ENCODE measurements around the gene CDC20. TPM values are rescaled to one million over a fixed set of nuclear protein-coding genes. Genes with fewer than 3 reads are reported as not detected.

The CDC20 gene
- total RNA-seq, 1 experiment from 2014 or later = 355 TPM

DNA sequence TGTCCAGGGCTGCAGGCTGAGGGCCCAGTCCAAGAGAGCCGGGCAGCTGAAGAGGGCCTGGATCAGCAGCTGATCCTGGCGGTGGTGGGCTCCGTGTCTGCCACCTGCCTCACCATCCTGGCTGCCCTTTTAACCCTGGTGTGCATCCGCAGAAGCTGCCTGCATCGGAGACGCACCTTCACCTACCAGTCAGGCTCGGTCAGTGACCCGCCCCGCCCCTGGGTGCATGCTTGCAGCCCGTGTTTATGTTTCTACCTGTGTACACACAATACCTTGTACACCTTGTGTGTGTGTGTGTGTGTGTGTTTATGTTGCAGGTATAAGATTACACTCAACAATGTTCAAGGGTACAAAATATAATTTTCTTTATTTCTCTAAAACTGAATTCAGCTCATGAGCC, 45.0 kb upstream of the CDC20 start:
- ChIA-PET RAD21 (ENCODE audit: low non-redundant PET in 1 of 2, low total read pairs in 2 of 2, uncharacterized antibody in 2 of 2, unreplicated experiment in 2 of 2) (no interaction called here), POLR2A (no interaction called here), CTCF (no interaction called here)
- Histone ChIP-seq H3K9me2 (ENCODE audit: insufficient read depth) (no peaks in the 10 kb centered on the region), H3K4me2 (ENCODE audit: low read length) (no peak overlapping the region), H3K9me3 (ENCODE audit: control insufficient read depth in 1 of 2, insufficient read depth in 1 of 2, low read depth in 1 of 2, low read length in 2 of 2) (no peaks in the 10 kb centered on the region), H3K79me2 (ENCODE audit: insufficient read depth, low read length) (no peaks in the 10 kb centered on the region), H3K27me3 (ENCODE audit: insufficient read depth, low read length) (no peaks in the 10 kb centered on the region), H4K20me1 (ENCODE audit: insufficient read depth) (no peaks in the 10 kb centered on the region), H3K9ac (ENCODE audit: low read length) (no peak overlapping the region), H3K27ac (ENCODE audit: low read depth, low read length) (no peak overlapping the region), H3K4me3 (replicated peaks in 1 of 2; ENCODE audit: low read depth in 1 of 2, low read length in 2 of 2) (no peak overlapping the region), H3K36me3 (ENCODE audit: control insufficient read depth in 1 of 2, insufficient read depth in 2 of 2, low read length in 2 of 2) (no peaks in the 10 kb centered on the region), H3K4me1 (ENCODE audit: control insufficient read depth in 1 of 2, insufficient read depth in 2 of 2, low read length in 2 of 2) (peaks cover 0 to 1% of the 10 kb centered on the region in 2 experiments; a peak in 1 of 4 replicates), H2AFZ (ENCODE audit: low read depth, low read length, poor library complexity, severe bottlenecking) (no peak overlapping the region)
- DNase-seq (ENCODE audit: low read depth, low spot score) = no peak
- no TSS peak for BruUV-seq (replicated peaks)
- TF ChIP-seq YY1 (IDR thresholded peaks at IDR 0.05; ENCODE audit: extremely low read depth, insufficient replicate concordance, low read depth, low read length) (no peak), TCF7L2 (IDR thresholded peaks at IDR 0.05; ENCODE audit: borderline replicate concordance, extremely low read depth, insufficient read depth, insufficient read length) (no peak), POLR2A (IDR thresholded peaks at IDR 0.05; ENCODE audit: borderline replicate concordance, extremely low read depth, insufficient read depth, insufficient read length) (no peak), SRF (IDR thresholded peaks at IDR 0.05; ENCODE audit: low read depth) (no peak), CEBPB (IDR thresholded peaks at IDR 0.05; ENCODE audit: low read depth) (no peak), ELF1 (IDR thresholded peaks at IDR 0.05; ENCODE audit: borderline replicate concordance, low read depth) (no peak), RAD21 (IDR thresholded peaks at IDR 0.05; ENCODE audit: low read depth) (no peak), EZH2 (IDR thresholded peaks at IDR 0.05) (no peak), JUND (IDR thresholded peaks at IDR 0.05) (no peak), FOSL1 (IDR thresholded peaks at IDR 0.05; ENCODE audit: low read depth) (no peak)
- TF ChIP-seq, protein P1, sequence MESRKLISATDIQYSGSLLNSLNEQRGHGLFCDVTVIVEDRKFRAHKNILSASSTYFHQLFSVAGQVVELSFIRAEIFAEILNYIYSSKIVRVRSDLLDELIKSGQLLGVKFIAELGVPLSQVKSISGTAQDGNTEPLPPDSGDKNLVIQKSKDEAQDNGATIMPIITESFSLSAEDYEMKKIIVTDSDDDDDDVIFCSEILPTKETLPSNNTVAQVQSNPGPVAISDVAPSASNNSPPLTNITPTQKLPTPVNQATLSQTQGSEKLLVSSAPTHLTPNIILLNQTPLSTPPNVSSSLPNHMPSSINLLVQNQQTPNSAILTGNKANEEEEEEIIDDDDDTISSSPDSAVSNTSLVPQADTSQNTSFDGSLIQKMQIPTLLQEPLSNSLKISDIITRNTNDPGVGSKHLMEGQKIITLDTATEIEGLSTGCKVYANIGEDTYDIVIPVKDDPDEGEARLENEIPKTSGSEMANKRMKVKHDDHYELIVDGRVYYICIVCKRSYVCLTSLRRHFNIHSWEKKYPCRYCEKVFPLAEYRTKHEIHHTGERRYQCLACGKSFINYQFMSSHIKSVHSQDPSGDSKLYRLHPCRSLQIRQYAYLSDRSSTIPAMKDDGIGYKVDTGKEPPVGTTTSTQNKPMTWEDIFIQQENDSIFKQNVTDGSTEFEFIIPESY (IDR thresholded peaks at IDR 0.05; ENCODE audit: extremely low read depth, insufficient replicate concordance, low read length) = no peak
- TF ChIP-seq, protein P2, sequence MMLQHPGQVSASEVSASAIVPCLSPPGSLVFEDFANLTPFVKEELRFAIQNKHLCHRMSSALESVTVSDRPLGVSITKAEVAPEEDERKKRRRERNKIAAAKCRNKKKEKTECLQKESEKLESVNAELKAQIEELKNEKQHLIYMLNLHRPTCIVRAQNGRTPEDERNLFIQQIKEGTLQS (IDR thresholded peaks at IDR 0.05) = no peak
- TF ChIP-seq, protein P3, sequence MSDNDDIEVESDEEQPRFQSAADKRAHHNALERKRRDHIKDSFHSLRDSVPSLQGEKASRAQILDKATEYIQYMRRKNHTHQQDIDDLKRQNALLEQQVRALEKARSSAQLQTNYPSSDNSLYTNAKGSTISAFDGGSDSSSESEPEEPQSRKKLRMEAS (IDR thresholded peaks at IDR 0.05) = no peak
- TF ChIP-seq, protein P4, sequence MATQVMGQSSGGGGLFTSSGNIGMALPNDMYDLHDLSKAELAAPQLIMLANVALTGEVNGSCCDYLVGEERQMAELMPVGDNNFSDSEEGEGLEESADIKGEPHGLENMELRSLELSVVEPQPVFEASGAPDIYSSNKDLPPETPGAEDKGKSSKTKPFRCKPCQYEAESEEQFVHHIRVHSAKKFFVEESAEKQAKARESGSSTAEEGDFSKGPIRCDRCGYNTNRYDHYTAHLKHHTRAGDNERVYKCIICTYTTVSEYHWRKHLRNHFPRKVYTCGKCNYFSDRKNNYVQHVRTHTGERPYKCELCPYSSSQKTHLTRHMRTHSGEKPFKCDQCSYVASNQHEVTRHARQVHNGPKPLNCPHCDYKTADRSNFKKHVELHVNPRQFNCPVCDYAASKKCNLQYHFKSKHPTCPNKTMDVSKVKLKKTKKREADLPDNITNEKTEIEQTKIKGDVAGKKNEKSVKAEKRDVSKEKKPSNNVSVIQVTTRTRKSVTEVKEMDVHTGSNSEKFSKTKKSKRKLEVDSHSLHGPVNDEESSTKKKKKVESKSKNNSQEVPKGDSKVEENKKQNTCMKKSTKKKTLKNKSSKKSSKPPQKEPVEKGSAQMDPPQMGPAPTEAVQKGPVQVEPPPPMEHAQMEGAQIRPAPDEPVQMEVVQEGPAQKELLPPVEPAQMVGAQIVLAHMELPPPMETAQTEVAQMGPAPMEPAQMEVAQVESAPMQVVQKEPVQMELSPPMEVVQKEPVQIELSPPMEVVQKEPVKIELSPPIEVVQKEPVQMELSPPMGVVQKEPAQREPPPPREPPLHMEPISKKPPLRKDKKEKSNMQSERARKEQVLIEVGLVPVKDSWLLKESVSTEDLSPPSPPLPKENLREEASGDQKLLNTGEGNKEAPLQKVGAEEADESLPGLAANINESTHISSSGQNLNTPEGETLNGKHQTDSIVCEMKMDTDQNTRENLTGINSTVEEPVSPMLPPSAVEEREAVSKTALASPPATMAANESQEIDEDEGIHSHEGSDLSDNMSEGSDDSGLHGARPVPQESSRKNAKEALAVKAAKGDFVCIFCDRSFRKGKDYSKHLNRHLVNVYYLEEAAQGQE (IDR thresholded peaks at IDR 0.05; ENCODE audit: low read depth) = no peak
- no peak for ATAC-seq
- intact Hi-C loops (cut with micrococcal nuclease) = no loop called here

Data from HCT116 (cell line).